Adrenal gland (tissue), 5 donors: ENCODE measurements around the gene FARSB.

Experiments
- POLR2A ChIP-seq, 2 donors: fragments of 450-650 bp; IDR thresholded peaks; one replicate each; pipeline ENCODE4 v1.6.1; 2017; ENCODE audit warnings: antibody characterized with exemption in 2 of 2, mild to moderate bottlenecking in 2 of 2, moderate library complexity in 1 of 2
- TF ChIP-seq, protein P1 (sequence below), 6 experiments: fragments of 450-650 bp in 4 of 6; fragments of 200-600 bp in 2 of 6; sonication (generic) in 1 of 6; IDR thresholded peaks; 1 replicate in 5 of 6; 2 replicates in 1 of 6; pipeline versions ENCODE4 v1.5.1 to v1.8.0; 2016 to 2021; ENCODE audit warnings: antibody characterized with exemption in 6 of 6, mild to moderate bottlenecking in 2 of 6, moderate library complexity in 1 of 6
- donor health status: DM: no; HTN: no; CAD: no.

GRCh38 chr2:222643134-222643533 is 12.8 kb downstream of the FARSB start:
- TF ChIP-seq POLR2A (IDR thresholded peaks at IDR 0.05): no peak
- TF ChIP-seq, protein P1, sequence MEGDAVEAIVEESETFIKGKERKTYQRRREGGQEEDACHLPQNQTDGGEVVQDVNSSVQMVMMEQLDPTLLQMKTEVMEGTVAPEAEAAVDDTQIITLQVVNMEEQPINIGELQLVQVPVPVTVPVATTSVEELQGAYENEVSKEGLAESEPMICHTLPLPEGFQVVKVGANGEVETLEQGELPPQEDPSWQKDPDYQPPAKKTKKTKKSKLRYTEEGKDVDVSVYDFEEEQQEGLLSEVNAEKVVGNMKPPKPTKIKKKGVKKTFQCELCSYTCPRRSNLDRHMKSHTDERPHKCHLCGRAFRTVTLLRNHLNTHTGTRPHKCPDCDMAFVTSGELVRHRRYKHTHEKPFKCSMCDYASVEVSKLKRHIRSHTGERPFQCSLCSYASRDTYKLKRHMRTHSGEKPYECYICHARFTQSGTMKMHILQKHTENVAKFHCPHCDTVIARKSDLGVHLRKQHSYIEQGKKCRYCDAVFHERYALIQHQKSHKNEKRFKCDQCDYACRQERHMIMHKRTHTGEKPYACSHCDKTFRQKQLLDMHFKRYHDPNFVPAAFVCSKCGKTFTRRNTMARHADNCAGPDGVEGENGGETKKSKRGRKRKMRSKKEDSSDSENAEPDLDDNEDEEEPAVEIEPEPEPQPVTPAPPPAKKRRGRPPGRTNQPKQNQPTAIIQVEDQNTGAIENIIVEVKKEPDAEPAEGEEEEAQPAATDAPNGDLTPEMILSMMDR (IDR thresholded peaks at IDR 0.05): no peak
